A549 (cell line): ENCODE data around the gene JAKMIP1.

Experiments used
- CBX2 ChIP-seq: fragments of 200-600 bp; sonication (generic); IDR thresholded peaks from 2 replicates; pipeline ENCODE4 v1.6.1; 2016; ENCODE audit warnings: low read depth, mild to moderate bottlenecking, borderline replicate concordance
- EP300 ChIP-seq, 2 experiments: fragments of >200 bp; sonication (Bioruptor Twin); formaldehyde crosslinking; IDR thresholded peaks; 2 replicates in 1 of 2; 3 replicates in 1 of 2; pipeline ENCODE4 v1.6.1; 2016 to 2017
- FOSL2 ChIP-seq, 2 experiments: fragments of 450-650 bp in 1 of 2; fragments of >200 bp in 1 of 2; sonication (Bioruptor Twin) in 1 of 2; formaldehyde crosslinking; IDR thresholded peaks; 2 replicates each; pipeline versions ENCODE4 v1.5.0 to v1.6.1; 2016 to 2020; ENCODE audit warnings: mild to moderate bottlenecking in 1 of 2, moderate library complexity in 1 of 2
- KDM1A ChIP-seq: fragments of 200-600 bp; sonication (generic); IDR thresholded peaks from 2 replicates; pipeline ENCODE4 v1.6.1; 2016; ENCODE audit warnings: low read depth, mild to moderate bottlenecking
- MAZ ChIP-seq: fragments of 150-350 bp; IDR thresholded peaks from 2 replicates; pipeline ENCODE4 v1.6.1; 2014; ENCODE audit warnings: antibody characterized with exemption, low read depth, low read length, borderline replicate concordance
- NR3C1 ChIP-seq: fragments of >200 bp; sonication (Bioruptor Twin); formaldehyde crosslinking; IDR thresholded peaks from 3 replicates; pipeline ENCODE4 v1.6.1; 2017
- POLR2AphosphoS2 ChIP-seq: conservative IDR thresholded peaks from 2 replicates; pipeline ENCODE4 v1.6.1; 2012; ENCODE audit warnings: low read length, improper control_type of control experiment, inconsistent platforms
- RCOR1 ChIP-seq: fragments of 150-350 bp; IDR thresholded peaks from 2 replicates; pipeline ENCODE4 v1.6.1; 2014; ENCODE audit warnings: antibody characterized with exemption, low read length, low read depth
- REST ChIP-seq: fragments of 200-600 bp; sonication (generic); IDR thresholded peaks from 2 replicates; pipeline ENCODE4 v1.6.1; 2016; ENCODE audit warnings: antibody characterized with exemption, mild to moderate bottlenecking, moderate library complexity
- RNF2 ChIP-seq: fragments of 200-600 bp; sonication (generic); IDR thresholded peaks from 2 replicates; pipeline ENCODE4 v1.6.1; 2016; ENCODE audit warnings: low read depth, mild to moderate bottlenecking, antibody characterized with exemption, moderate library complexity, borderline replicate concordance
- SREBF2 ChIP-seq: fragments of 450-650 bp; IDR thresholded peaks from 2 replicates; pipeline ENCODE4 v1.6.1; 2014; ENCODE audit warnings: mild to moderate bottlenecking, moderate library complexity
- TF ChIP-seq, protein P1 (sequence below): fragments of >200 bp; sonication (Bioruptor Twin); formaldehyde crosslinking; IDR thresholded peaks from 3 replicates; pipeline ENCODE4 v1.5.1; 2016

DNA sequence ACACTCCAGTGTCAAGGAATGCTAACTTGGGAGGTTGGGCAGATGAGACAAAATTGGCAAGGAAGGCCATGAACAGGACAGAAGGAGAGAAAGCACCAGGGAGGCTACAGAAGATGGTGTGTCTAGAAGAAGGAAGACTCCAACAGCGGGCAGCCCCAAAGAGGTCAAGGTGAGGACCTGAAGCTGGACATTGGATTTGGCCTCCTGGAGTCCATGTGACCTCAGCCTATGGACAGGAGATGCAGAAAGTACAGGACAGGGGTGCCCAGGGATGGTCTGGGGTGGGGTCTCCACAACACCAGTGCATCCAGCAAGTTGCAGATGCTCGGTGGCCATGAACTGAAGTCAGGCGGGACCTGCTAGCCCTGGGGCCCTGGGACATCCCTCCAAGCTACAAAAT, 86.2 kb downstream of the JAKMIP1 start:
- TF ChIP-seq, protein P1, sequence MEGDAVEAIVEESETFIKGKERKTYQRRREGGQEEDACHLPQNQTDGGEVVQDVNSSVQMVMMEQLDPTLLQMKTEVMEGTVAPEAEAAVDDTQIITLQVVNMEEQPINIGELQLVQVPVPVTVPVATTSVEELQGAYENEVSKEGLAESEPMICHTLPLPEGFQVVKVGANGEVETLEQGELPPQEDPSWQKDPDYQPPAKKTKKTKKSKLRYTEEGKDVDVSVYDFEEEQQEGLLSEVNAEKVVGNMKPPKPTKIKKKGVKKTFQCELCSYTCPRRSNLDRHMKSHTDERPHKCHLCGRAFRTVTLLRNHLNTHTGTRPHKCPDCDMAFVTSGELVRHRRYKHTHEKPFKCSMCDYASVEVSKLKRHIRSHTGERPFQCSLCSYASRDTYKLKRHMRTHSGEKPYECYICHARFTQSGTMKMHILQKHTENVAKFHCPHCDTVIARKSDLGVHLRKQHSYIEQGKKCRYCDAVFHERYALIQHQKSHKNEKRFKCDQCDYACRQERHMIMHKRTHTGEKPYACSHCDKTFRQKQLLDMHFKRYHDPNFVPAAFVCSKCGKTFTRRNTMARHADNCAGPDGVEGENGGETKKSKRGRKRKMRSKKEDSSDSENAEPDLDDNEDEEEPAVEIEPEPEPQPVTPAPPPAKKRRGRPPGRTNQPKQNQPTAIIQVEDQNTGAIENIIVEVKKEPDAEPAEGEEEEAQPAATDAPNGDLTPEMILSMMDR = no peak
- no peak for TF ChIP-seq RNF2
- no peak for TF ChIP-seq CBX2
- TF ChIP-seq EP300 (IDR thresholded peaks at IDR 0.05) = no peak
- TF ChIP-seq RCOR1 = no peak
- TF ChIP-seq NR3C1 = no peak
- TF ChIP-seq KDM1A = no peak
- no peak for TF ChIP-seq POLR2AphosphoS2
- no peak for TF ChIP-seq REST
- no peak for TF ChIP-seq MAZ
- TF ChIP-seq FOSL2 (IDR thresholded peaks at IDR 0.05) = no peak
- TF ChIP-seq FOSL2 (CRISPR knock-in tag; IDR thresholded peaks at IDR 0.05) = no peak
- TF ChIP-seq SREBF2 = no peak
